ENCODE measurements around the gene FAM76B.
A peak's percentile ranks its signal among the peaks of the same experiment; 100 is the strongest.

Gene FAM76B

DNA sequence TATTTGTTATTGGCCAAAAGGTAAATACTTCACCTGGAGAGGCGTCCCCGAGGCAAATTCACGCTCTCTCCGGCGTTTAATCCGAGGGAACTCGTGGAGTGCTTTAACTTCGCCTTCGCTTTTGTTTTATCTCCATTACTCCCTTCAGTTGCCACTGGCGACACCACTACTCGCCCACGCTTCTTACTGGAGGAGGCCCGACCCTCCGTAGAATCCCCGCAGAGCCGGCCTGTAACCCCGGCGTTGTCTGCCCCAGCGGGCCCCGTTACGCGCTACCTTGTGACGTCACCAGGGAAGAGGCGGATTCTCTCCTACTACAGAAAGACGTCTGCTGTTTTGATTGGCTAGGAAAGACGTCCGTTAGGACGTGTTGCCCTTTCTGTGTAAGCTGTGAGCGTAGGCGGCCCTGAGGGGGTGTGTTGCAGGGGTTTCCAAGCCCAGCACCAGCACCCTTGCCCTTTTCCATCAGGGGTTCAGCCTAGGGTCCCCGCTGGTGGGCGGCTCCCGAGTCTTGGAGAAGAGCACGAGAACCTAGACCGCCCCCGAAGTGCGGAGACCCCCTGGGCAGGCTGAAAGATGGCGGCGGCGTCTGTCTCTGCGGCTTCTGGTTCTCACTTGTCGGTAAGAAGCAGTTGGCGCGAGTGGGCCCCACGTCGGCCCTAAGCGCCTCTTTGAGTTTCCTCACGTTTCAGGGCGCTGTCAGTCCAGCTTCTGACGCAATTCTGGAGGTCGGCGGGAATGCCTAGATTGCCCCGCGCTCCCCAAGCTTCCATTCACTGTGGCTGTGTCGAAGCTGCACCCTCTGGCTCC is 746 bp upstream of the FAM76B start, which contains the start of gene CEP57:
Gene CEP57, plus strand, starts transcription at position 376 of the 810 bp plus-strand sequence. Its CDS starts 201 bp downstream, at position 577.
- TF ChIP-seq CTCF (conservative IDR thresholded peaks at IDR 0.05; ENCODE audit: low read depth, low read length) = no peak
- Histone ChIP-seq H3K27ac (peak within 1 kb of the TSS; percentile 99), H3K4me1 (ENCODE audit: low read depth, poor library complexity, severe bottlenecking) (peaks cover 20% of the 10 kb centered on the region), H3K79me2 (ENCODE audit: insufficient read depth, low read depth) (peaks cover 49% of the 10 kb centered on the region), H4K20me1 (ENCODE audit: insufficient read depth) (no peaks in the 10 kb centered on the region), H2AFZ (ENCODE audit: low read depth) (peak within 1 kb of the TSS; percentile 54), H3K4me3 (IDR thresholded peaks at IDR 0.05; ENCODE audit: insufficient read depth, low read depth, low read length) (no peak within 1 kb of the TSS), H3K36me3 (ENCODE audit: insufficient read depth) (peaks cover 3% of the 10 kb centered on the region; the same call in 1 of the 2 replicates), H3K9ac (peak within 1 kb of the TSS; percentile 91), H3K27me3 (ENCODE audit: insufficient read depth, low read depth) (no peaks in the 10 kb centered on the region), H3K4me2 (peak within 1 kb of the TSS; percentile 82)

DNA sequence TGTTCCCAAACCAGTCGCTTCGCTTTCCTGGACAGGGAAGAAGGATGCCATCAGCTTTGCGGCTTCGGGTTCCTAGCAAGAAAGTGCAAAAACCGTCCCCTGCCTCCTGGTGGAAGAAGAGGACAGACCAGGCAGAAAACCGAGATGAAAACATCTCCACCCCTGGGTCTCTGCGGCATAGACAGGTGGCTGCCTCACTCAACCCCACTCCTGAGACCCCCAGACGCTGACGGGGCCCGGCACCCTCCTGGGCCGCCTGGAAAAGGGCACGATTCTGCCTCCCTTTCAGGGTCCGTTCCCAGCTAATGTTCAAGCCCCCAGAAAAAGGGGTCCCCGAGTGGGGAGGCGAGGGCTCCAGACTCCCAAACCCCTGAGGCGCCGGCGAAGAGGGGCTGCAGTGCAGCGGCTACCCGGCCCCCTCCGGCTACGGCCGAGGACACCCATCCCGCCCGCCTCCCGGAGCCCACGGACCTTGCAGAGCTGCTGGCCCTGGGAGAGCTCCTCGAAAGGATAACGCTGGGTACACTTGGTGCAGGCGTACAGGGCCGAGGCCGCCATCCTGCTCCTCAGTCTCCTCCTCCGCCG is 569 bp downstream of the FAM76B start:
- peak; percentile 31; the same call in 1 of the 2 replicates for TF ChIP-seq CTCF (conservative IDR thresholded peaks at IDR 0.05; ENCODE audit: low read depth, low read length)
- Histone ChIP-seq H3K36me3 (ENCODE audit: insufficient read depth) (peaks cover 4% of the 10 kb centered on the region; the same call in 1 of the 2 replicates), H2AFZ (ENCODE audit: low read depth) (peak overlapping the region; percentile 54), H3K27me3 (ENCODE audit: insufficient read depth, low read depth) (no peaks in the 10 kb centered on the region), H4K20me1 (ENCODE audit: insufficient read depth) (no peaks in the 10 kb centered on the region), H3K9ac (peak overlapping the region; percentile 91), H3K79me2 (ENCODE audit: insufficient read depth, low read depth) (peaks cover 49% of the 10 kb centered on the region), H3K27ac (peak overlapping the region; percentile 99), H3K4me2 (peak overlapping the region; percentile 88), H3K4me1 (ENCODE audit: low read depth, poor library complexity, severe bottlenecking) (peaks cover 20% of the 10 kb centered on the region), H3K4me3 (IDR thresholded peaks at IDR 0.05; ENCODE audit: insufficient read depth, low read depth, low read length) (no peak overlapping the region)

DNA sequence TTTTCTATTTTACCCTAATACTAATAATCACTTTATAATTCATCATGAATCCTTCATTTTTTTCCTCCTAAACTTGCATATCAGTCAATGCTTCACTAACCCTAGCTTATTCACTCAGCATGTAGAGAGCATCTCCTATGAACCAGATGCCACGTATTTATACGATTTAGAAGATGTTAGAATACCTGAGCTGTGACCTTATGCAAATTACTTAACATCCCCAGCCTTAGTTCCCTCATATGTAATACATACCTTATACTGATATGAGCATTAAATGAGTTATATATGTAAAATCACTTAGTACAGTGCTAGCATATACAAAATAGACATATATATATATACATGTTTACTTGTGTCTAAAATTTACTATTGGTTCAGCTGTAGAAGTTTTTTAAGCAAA is 9.0 kb downstream of the FAM76B start:
- H3K4me2 ChIP-seq = no peak overlapping the region
- no peak for TF ChIP-seq CTCF (conservative IDR thresholded peaks at IDR 0.05; ENCODE audit: low read depth, low read length)
- H3K9ac ChIP-seq = no peak overlapping the region
- no peak overlapping the region for H2AFZ ChIP-seq (ENCODE audit: low read depth)
- no peaks in the 10 kb centered on the region for H4K20me1 ChIP-seq (ENCODE audit: insufficient read depth)
- no peaks in the 10 kb centered on the region for H3K4me1 ChIP-seq (ENCODE audit: low read depth, poor library complexity, severe bottlenecking)
- H3K36me3 ChIP-seq (ENCODE audit: insufficient read depth) = peaks cover 3% of the 10 kb centered on the region; the same call in 1 of the 2 replicates
- no peak overlapping the region for H3K4me3 ChIP-seq (IDR thresholded peaks at IDR 0.05; ENCODE audit: insufficient read depth, low read depth, low read length)
- H3K79me2 ChIP-seq (ENCODE audit: insufficient read depth, low read depth) = no peaks in the 10 kb centered on the region
- H3K27me3 ChIP-seq (ENCODE audit: insufficient read depth, low read depth) = no peaks in the 10 kb centered on the region
- no peak overlapping the region for H3K27ac ChIP-seq

DNA sequence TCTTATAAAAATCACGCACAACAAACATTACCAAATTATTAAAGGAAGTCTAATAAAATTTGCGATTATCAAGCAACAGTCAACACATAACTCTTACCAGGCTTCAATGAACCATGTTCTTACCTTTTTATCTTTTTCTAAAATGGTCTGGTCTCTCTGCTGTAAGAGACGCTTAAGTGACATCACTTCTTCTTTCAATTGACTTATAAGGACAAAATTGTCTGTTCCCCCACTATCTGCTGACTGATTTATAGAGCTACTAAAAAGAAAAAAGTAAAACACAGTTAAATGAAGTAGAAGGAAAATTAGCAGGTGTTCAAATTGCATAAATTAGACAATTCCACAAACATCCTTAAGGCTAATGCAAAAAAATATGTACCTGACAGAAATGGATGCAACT is 10.9 kb downstream of the FAM76B start:
- H3K4me1 ChIP-seq (ENCODE audit: low read depth, poor library complexity, severe bottlenecking) = no peaks in the 10 kb centered on the region
- no peak overlapping the region for H2AFZ ChIP-seq (ENCODE audit: low read depth)
- TF ChIP-seq CTCF (conservative IDR thresholded peaks at IDR 0.05; ENCODE audit: low read depth, low read length) = no peak
- no peaks in the 10 kb centered on the region for H4K20me1 ChIP-seq (ENCODE audit: insufficient read depth)
- no peak overlapping the region for H3K27ac ChIP-seq
- H3K4me2 ChIP-seq = no peak overlapping the region
- no peaks in the 10 kb centered on the region for H3K36me3 ChIP-seq (ENCODE audit: insufficient read depth)
- no peak overlapping the region for H3K4me3 ChIP-seq (IDR thresholded peaks at IDR 0.05; ENCODE audit: insufficient read depth, low read depth, low read length)
- H3K79me2 ChIP-seq (ENCODE audit: insufficient read depth, low read depth) = no peaks in the 10 kb centered on the region
- H3K27me3 ChIP-seq (ENCODE audit: insufficient read depth, low read depth) = no peaks in the 10 kb centered on the region
- H3K9ac ChIP-seq = no peak overlapping the region
